Measurements from ENCODE around the gene HNRNPH2.

HNRNPH2 gene

DNA sequence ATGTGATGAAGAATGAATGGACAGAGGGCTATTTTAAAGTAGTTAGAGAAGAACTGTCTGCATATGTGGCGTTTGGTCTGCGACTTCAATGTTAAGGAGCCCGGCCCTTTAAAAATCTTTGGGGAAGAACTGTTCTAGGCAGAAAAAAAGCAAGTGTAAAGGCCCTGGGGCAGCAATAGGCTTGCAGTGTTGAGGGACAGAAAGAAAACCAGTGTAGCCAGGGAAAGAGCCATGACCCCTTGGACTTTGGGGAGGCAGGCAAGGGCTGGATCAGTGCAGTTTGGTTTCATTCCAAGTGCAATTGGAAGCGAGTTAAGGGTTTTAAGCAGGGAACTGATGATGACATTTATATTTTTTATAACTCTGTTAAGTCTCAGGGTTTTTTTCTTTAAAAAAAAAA, 8.2 kb upstream of the HNRNPH2 start:
- no peak overlapping the region for H3K27ac Mint-ChIP-seq
- peaks cover 8% of the 10 kb centered on the region for H3K9me3 Mint-ChIP-seq
- H3K27me3 Mint-ChIP-seq (ENCODE audit: low read depth) = no peaks in the 10 kb centered on the region
- TF ChIP-seq, protein P1, sequence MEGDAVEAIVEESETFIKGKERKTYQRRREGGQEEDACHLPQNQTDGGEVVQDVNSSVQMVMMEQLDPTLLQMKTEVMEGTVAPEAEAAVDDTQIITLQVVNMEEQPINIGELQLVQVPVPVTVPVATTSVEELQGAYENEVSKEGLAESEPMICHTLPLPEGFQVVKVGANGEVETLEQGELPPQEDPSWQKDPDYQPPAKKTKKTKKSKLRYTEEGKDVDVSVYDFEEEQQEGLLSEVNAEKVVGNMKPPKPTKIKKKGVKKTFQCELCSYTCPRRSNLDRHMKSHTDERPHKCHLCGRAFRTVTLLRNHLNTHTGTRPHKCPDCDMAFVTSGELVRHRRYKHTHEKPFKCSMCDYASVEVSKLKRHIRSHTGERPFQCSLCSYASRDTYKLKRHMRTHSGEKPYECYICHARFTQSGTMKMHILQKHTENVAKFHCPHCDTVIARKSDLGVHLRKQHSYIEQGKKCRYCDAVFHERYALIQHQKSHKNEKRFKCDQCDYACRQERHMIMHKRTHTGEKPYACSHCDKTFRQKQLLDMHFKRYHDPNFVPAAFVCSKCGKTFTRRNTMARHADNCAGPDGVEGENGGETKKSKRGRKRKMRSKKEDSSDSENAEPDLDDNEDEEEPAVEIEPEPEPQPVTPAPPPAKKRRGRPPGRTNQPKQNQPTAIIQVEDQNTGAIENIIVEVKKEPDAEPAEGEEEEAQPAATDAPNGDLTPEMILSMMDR (IDR thresholded peaks at IDR 0.05; ENCODE audit: unreplicated experiment in 3 of 3) = no peak
- H3K4me3 Mint-ChIP-seq = no peak overlapping the region
- H3K4me1 Mint-ChIP-seq = no peaks in the 10 kb centered on the region
- peaks cover 33% of the 10 kb centered on the region for H3K36me3 Mint-ChIP-seq (ENCODE audit: low read depth)

DNA sequence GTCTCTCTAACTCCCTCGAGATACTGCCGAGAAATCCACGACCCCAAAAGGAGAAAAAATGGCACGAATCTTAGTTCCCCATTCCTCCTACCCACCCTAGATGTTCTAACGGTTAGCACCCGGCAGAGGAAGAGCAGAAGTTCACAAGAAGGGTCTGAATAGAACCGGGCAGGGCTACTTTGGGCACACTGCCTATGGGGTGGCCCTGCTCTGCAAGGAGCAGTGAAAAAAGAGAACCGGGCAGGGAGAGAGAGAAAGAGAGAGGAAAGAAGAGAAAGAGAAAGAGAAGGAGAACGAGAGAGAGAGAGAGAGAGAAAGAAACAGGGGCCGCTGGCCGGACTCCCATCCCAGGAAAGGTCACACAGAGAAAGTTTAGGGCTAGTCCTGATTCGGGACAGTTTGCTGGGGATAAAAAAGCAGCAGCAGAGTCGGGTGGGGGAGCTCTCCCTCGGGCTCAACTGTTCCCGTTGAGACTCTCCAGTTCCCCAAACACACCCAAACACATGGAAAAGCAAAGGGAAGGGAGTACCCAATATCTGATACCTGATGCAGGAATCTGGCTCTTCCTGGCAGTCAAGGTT, 765 bp upstream of the HNRNPH2 start:
- TF ChIP-seq, protein P1 (IDR thresholded peaks at IDR 0.05; ENCODE audit: unreplicated experiment in 3 of 3) = no peak
- peaks cover 22% of the 10 kb centered on the region for H3K4me1 Mint-ChIP-seq
- no peaks in the 10 kb centered on the region for H3K27me3 Mint-ChIP-seq (ENCODE audit: low read depth)
- peak overlapping the region; percentile 93 to 97 (median 97) for H3K27ac Mint-ChIP-seq
- peaks cover 17% of the 10 kb centered on the region for H3K36me3 Mint-ChIP-seq (ENCODE audit: low read depth)
- peaks cover 10% of the 10 kb centered on the region for H3K9me3 Mint-ChIP-seq
- peak overlapping the region; percentile 94 to 98 (median 94) for H3K4me3 Mint-ChIP-seq

DNA sequence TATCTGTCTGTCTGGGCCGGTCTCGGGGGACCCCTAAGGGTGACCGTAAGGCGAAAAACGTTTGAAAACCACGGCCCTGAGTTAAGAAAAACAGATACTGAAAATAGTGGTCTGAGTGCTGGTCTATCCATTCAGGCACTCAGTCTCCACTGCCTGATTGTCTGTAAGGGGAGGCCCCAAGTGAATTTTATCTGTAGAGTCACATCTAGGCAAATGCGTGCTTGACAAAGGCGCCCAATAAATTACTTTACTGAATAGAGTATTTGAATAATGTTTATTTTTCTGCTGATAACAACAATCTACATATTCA, 465 bp downstream of the HNRNPH2 start:
- H3K36me3 Mint-ChIP-seq (ENCODE audit: low read depth) = peaks cover 21% of the 10 kb centered on the region
- TF ChIP-seq, protein P1 (IDR thresholded peaks at IDR 0.05; ENCODE audit: unreplicated experiment in 3 of 3) = no peak
- H3K9me3 Mint-ChIP-seq = peaks cover 10% of the 10 kb centered on the region
- peaks cover 22% of the 10 kb centered on the region for H3K4me1 Mint-ChIP-seq
- H3K27ac Mint-ChIP-seq = peak overlapping the region; percentile 93 to 97 (median 97)
- peak overlapping the region; percentile 94 to 98 (median 94) for H3K4me3 Mint-ChIP-seq
- H3K27me3 Mint-ChIP-seq (ENCODE audit: low read depth) = no peaks in the 10 kb centered on the region

DNA sequence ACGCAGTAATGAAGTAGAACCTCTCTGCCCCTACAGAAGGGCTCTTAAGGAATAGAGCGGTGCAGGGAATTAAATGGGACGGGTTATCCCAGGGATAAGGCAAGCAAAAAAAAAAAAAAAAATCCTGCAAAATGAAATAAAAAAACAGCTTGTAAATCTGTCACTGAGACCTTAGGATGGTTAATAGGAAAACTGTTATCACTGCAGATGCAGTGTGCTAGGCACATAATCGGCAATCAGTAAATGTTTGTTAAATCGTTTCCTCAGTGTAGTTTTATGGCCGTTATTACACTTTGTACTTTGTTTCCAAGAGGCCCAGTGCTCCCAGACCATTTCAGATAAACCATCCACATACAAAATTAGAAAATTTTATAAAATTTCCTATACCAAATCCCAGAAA, 1.0 kb downstream of the HNRNPH2 start:
- Mint-ChIP-seq H3K36me3 (ENCODE audit: low read depth) (peaks cover 18% of the 10 kb centered on the region), H3K9me3 (peaks cover 10% of the 10 kb centered on the region)
- TF ChIP-seq, protein P1 (IDR thresholded peaks at IDR 0.05; ENCODE audit: unreplicated experiment in 3 of 3) = no peak

DNA sequence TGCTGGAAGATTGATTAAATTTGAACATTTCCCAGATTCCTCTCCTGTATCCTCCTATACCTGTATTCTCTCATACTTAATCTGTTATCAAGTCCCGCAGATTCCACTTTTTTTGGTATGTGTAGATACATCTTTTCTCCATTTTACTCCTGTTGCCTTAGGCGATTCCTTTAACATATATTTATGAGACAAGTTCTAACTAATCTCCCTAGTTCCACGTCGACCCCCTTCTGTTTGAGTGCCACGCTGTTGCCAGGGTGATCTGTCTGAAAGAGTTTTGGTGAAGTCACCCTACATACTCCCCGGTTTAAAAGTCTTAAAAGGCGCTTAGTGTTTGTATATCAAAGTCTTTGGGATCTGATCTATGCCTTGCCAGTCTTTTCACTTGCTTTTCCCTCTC, 2.4 kb downstream of the HNRNPH2 start:
- H3K36me3 Mint-ChIP-seq (ENCODE audit: low read depth) = peaks cover 15% of the 10 kb centered on the region

More for the DNA sequence above, 1.0 kb downstream of the HNRNPH2 start:
- Mint-ChIP-seq H3K4me3 (peak overlapping the region; percentile 94 to 98 (median 94)), H3K27me3 (ENCODE audit: low read depth) (no peaks in the 10 kb centered on the region), H3K4me1 (peaks cover 22% of the 10 kb centered on the region), H3K27ac (peak overlapping the region; percentile 78 to 97 (median 93))

More for the DNA sequence above, 2.4 kb downstream of the HNRNPH2 start:
- H3K4me1 Mint-ChIP-seq = peaks cover 25% of the 10 kb centered on the region
- no peaks in the 10 kb centered on the region for H3K27me3 Mint-ChIP-seq (ENCODE audit: low read depth)
- peak overlapping the region; percentile 66 to 81 (median 78) for H3K4me3 Mint-ChIP-seq
- peaks cover 10% of the 10 kb centered on the region for H3K9me3 Mint-ChIP-seq
- peak overlapping the region in 1 of 3 experiments; percentile 18 for H3K27ac Mint-ChIP-seq
- TF ChIP-seq, protein P1 (IDR thresholded peaks at IDR 0.05; ENCODE audit: unreplicated experiment in 3 of 3) = no peak

All from nephron (organoid).